ENCODE results near the gene CISD1. TPM values are rescaled to one million over a fixed set of nuclear protein-coding genes. Genes with fewer than 3 reads are reported as not detected.

Gene CISD1
- total and polyA plus RNA-seq, 10 donors = 7.1 to 26.5 (median 19.3) TPM

DNA sequence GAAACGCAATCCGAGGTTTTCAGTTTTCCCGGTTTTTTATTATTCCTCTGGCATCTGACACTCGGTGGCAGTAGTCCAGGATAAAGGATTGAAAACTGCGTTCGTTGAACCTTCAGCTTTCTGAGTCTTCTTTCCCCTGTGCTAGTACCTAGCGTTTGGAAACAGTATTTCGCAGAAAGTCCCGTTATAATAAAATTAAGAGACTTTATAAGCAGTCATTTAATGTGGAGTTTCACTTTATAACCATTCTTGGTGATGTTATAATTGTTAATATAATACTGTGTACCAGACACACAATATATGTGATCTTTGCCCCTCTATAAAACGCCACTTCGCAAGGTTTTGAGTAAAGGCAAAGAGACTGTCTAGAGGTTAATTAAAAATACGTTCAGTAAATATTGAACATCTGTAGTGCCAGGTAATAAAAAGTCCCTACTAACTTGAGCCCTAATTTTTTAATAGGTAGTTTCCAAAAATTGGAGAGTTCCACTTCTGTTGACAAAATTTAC is 874 bp downstream of the CISD1 start:
- 21 to 30% (median 24%) methylated on average over 12 of the region's 12 CpGs for WGBS, 5 donors
- peak overlapping the region; percentile 61 to 99 (median 98) for H3K27ac ChIP-seq
- TF ChIP-seq POLR2A (IDR thresholded peaks at IDR 0.05) = no peak
- TF ChIP-seq, protein P1, sequence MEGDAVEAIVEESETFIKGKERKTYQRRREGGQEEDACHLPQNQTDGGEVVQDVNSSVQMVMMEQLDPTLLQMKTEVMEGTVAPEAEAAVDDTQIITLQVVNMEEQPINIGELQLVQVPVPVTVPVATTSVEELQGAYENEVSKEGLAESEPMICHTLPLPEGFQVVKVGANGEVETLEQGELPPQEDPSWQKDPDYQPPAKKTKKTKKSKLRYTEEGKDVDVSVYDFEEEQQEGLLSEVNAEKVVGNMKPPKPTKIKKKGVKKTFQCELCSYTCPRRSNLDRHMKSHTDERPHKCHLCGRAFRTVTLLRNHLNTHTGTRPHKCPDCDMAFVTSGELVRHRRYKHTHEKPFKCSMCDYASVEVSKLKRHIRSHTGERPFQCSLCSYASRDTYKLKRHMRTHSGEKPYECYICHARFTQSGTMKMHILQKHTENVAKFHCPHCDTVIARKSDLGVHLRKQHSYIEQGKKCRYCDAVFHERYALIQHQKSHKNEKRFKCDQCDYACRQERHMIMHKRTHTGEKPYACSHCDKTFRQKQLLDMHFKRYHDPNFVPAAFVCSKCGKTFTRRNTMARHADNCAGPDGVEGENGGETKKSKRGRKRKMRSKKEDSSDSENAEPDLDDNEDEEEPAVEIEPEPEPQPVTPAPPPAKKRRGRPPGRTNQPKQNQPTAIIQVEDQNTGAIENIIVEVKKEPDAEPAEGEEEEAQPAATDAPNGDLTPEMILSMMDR (IDR thresholded peaks at IDR 0.05 in 8 of 11, conservative IDR thresholded peaks at IDR 0.05 in 3 of 11) = no peak
- TF ChIP-seq POLR2AphosphoS5 (IDR thresholded peaks at IDR 0.05) = no peak

DNA sequence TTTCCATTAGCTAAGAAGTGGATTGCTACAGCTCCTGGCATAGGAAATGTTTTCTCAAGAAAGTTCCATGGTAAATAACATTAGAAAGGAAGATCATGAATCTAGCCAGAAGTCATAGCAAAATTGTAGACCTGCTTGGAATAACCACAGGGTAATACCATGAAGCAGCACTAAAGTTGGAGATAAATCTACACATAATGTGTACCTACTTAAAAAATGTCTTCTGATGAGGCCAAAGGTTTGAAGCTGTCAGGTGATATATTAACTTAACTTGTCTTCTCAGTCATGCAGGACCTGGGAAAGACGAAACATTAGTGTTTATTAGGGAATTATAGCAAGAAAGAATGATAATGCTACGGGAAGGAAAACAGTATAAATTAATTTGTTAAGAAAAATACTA is 6.3 kb downstream of the CISD1 start:
- Histone ChIP-seq H3K9me3 (no peaks in the 10 kb centered on the region), H3K36me3 (peaks cover 0 to 23% (median 7%) of the 10 kb centered on the region in 6 donors), H3K4me1 (peaks cover 3 to 17% (median 5%) of the 10 kb centered on the region in 6 donors), H3K4me3 (no peak overlapping the region), H3K27me3 (replicated peaks in 1 of 7) (no peaks in the 10 kb centered on the region), H3K27ac (no peak overlapping the region)
- 95 to 96% (median 96%) methylated on average over 2 of the region's 2 CpGs for WGBS, 5 donors
- intact Hi-C loops (cut with DNase I; ENCODE audit: low total_unique reads) = no loop called here
- DNase-seq = no peak
- TF ChIP-seq POLR2A (IDR thresholded peaks at IDR 0.05) (no peak), POLR2AphosphoS5 (IDR thresholded peaks at IDR 0.05) (no peak)
- TF ChIP-seq, protein P1 (IDR thresholded peaks at IDR 0.05 in 8 of 11, conservative IDR thresholded peaks at IDR 0.05 in 3 of 11) = no peak

More for the DNA sequence above, 874 bp downstream of the CISD1 start:
- H3K27me3 ChIP-seq (replicated peaks in 1 of 7) = no peaks in the 10 kb centered on the region
- no peaks in the 10 kb centered on the region for H3K9me3 ChIP-seq
- peak overlapping the region; percentile 51 to 88 (median 68) for H3K4me3 ChIP-seq
- intact Hi-C loops (cut with DNase I; ENCODE audit: low total_unique reads) = no loop called here
- DNase-seq = no peak
- H3K36me3 ChIP-seq = no peaks in the 10 kb centered on the region
- peaks cover 10 to 46% (median 32%) of the 10 kb centered on the region in 6 donors for H3K4me1 ChIP-seq

GRCh38 chr10:58275908-58276307 is 6.9 kb downstream of the CISD1 start:
- Histone ChIP-seq H3K36me3 (peaks cover 0 to 23% (median 7%) of the 10 kb centered on the region in 6 donors), H3K9me3 (no peaks in the 10 kb centered on the region), H3K27ac (peak overlapping the region in 1 of 8 donors; percentile 24), H3K4me1 (peaks cover 0 to 12% (median 0%) of the 10 kb centered on the region in 6 donors), H3K27me3 (replicated peaks in 1 of 7) (no peaks in the 10 kb centered on the region), H3K4me3 (no peak overlapping the region)
- TF ChIP-seq, protein P1 (IDR thresholded peaks at IDR 0.05 in 8 of 11, conservative IDR thresholded peaks at IDR 0.05 in 3 of 11) = no peak
- TF ChIP-seq POLR2A (IDR thresholded peaks at IDR 0.05) (no peak), POLR2AphosphoS5 (IDR thresholded peaks at IDR 0.05) (no peak)
- intact Hi-C loops (cut with DNase I; ENCODE audit: low total_unique reads) = no loop called here
- DNase-seq = no peak

DNA sequence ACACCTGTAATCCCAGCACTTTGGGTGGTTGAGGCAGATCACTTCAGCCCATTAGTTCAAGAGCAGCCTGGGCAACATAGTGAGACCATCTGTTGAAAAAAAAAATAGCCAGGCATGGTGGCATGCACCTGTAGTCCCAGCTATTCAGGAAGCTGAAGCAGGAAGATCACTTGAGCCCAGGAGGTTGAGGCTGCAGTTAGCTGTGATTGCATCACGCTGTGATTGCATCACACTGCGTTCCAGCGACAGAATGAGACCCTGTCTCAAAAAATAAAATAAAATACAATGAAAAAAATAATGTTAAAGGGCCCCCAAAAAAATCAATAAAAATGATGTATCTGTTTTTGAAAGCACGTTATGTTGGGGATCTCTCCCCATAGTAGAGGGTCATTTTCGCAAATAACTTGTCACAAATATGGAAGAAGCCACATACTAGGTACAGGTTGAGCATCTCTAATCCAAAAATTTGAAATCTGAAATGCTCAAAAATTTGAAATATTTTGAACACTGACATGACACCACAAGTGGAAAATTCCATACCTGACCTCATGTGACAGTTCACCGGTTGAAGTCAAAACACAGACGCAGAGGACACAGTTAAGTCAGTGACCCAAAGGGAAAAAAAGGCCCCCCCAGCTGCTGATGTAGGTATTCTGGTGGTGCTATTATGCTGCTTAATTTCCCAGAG is 9.5 kb downstream of the CISD1 start:
- 70 to 89% (median 76%) methylated on average over 7 of the region's 7 CpGs for WGBS, 5 donors
- H3K9me3 ChIP-seq = no peaks in the 10 kb centered on the region
- H3K27ac ChIP-seq = no peak overlapping the region
- H3K36me3 ChIP-seq = peaks cover 0 to 23% (median 7%) of the 10 kb centered on the region in 6 donors
- peak; percentile 56 for DNase-seq
- intact Hi-C loops (cut with DNase I; ENCODE audit: low total_unique reads) = no loop called here
- no peak overlapping the region for H3K4me3 ChIP-seq
- H3K4me1 ChIP-seq = peaks cover 0 to 34% (median 14%) of the 10 kb centered on the region in 6 donors
- H3K27me3 ChIP-seq (replicated peaks in 1 of 7) = no peaks in the 10 kb centered on the region
- TF ChIP-seq, protein P1 (IDR thresholded peaks at IDR 0.05 in 8 of 11, conservative IDR thresholded peaks at IDR 0.05 in 3 of 11) = no peak
- TF ChIP-seq POLR2A (IDR thresholded peaks at IDR 0.05) = no peak
- TF ChIP-seq POLR2AphosphoS5 (IDR thresholded peaks at IDR 0.05) = no peak

Data from spleen (tissue), 11 donors.